SK-N-MC (cell line): ENCODE results near the gene MROH7.

Experiments
- EZH2 ChIP-seq: fragments of 200-600 bp; sonication (generic); IDR thresholded peaks from one replicate; pipeline ENCODE4 v1.6.1; 2017; ENCODE audit warnings: antibody characterized with exemption
- FOXP2 ChIP-seq: optimal IDR thresholded peaks from 2 replicates; pipeline ENCODE3; 2011; ENCODE audit warnings: mild to moderate bottlenecking, moderate library complexity; ENCODE audit not compliant: insufficient read depth; ENCODE audit errors: extremely low read length, control extremely low read depth
- POLR2AphosphoS5 ChIP-seq: IDR thresholded peaks from 2 replicates; pipeline ENCODE4 v1.6.1; 2012; ENCODE audit warnings: mild to moderate bottlenecking, low read depth, low read length, borderline replicate concordance

GRCh38 chr1:54681358-54681757 is 39.8 kb downstream of the MROH7 start:
- TF ChIP-seq POLR2AphosphoS5 (no peak), EZH2 (no peak), FOXP2 (no peak)
